ENCODE data around the gene VPS8. TPM values are rescaled to one million over a fixed set of nuclear protein-coding genes. Genes with fewer than 3 reads are reported as not detected.

VPS8 gene
- total RNA-seq, 1 experiment from 2014 or later = 37.6 TPM

GRCh38 chr3:185058796-185059195 is 246.8 kb downstream of the VPS8 start:
- Histone ChIP-seq H3K27me3 (ENCODE audit: insufficient read depth, low read length) (no peaks in the 10 kb centered on the region), H4K20me1 (ENCODE audit: insufficient read depth) (no peaks in the 10 kb centered on the region), H3K4me1 (ENCODE audit: control insufficient read depth in 1 of 2, insufficient read depth in 2 of 2, low read length in 2 of 2) (no peaks in the 10 kb centered on the region), H3K9ac (ENCODE audit: low read length) (no peak overlapping the region), H3K4me2 (ENCODE audit: low read length) (no peak overlapping the region), H3K36me3 (ENCODE audit: control insufficient read depth in 1 of 2, insufficient read depth in 2 of 2, low read length in 2 of 2) (no peaks in the 10 kb centered on the region), H3K9me3 (ENCODE audit: control insufficient read depth in 1 of 2, insufficient read depth in 1 of 2, low read depth in 1 of 2, low read length in 2 of 2) (no peaks in the 10 kb centered on the region), H3K9me2 (ENCODE audit: insufficient read depth) (no peaks in the 10 kb centered on the region), H3K4me3 (replicated peaks in 1 of 2; ENCODE audit: low read depth in 1 of 2, low read length in 2 of 2) (no peak overlapping the region), H3K79me2 (ENCODE audit: insufficient read depth, low read length) (no peaks in the 10 kb centered on the region), H2AFZ (ENCODE audit: low read depth, low read length, poor library complexity, severe bottlenecking) (no peak overlapping the region), H3K27ac (ENCODE audit: low read depth, low read length) (no peak overlapping the region)
- BruUV-seq (replicated peaks) = no TSS peak
- ATAC-seq (no peak), DNase-seq (ENCODE audit: low read depth, low spot score) (no peak)
- ChIA-PET POLR2A (no interaction called here), CTCF (no interaction called here), RAD21 (ENCODE audit: low non-redundant PET in 1 of 2, low total read pairs in 2 of 2, uncharacterized antibody in 2 of 2, unreplicated experiment in 2 of 2) (no interaction called here)
- intact Hi-C loops (cut with micrococcal nuclease) = no loop called here
- TF ChIP-seq EZH2phosphoT487 (IDR thresholded peaks at IDR 0.05; ENCODE audit: borderline replicate concordance) (no peak), CTCF (IDR thresholded peaks at IDR 0.05 in 2 of 3, conservative IDR thresholded peaks at IDR 0.05 in 1 of 3; ENCODE audit: borderline replicate concordance in 1 of 3, insufficient read depth in 1 of 3, low read depth in 2 of 3, low read length in 2 of 3) (no peak), SP1 (IDR thresholded peaks at IDR 0.05; ENCODE audit: low read depth) (no peak), CBX3 (IDR thresholded peaks at IDR 0.05; ENCODE audit: low read depth) (no peak), TCF7L2 (IDR thresholded peaks at IDR 0.05; ENCODE audit: borderline replicate concordance, extremely low read depth, insufficient read depth, insufficient read length) (no peak), FOSL1 (IDR thresholded peaks at IDR 0.05; ENCODE audit: low read depth) (no peak)

- H3K36me3 ChIP-seq (ENCODE audit: control insufficient read depth in 1 of 2, insufficient read depth in 2 of 2, low read length in 2 of 2) = no peaks in the 10 kb centered on the region
- no peaks in the 10 kb centered on the region for H3K4me1 ChIP-seq (ENCODE audit: control insufficient read depth in 1 of 2, insufficient read depth in 2 of 2, low read length in 2 of 2)
- H3K27ac ChIP-seq (ENCODE audit: low read depth, low read length) = no peak overlapping the region
- no TSS peak for BruUV-seq (replicated peaks)
- H3K9me3 ChIP-seq (ENCODE audit: control insufficient read depth in 1 of 2, insufficient read depth in 1 of 2, low read depth in 1 of 2, low read length in 2 of 2) = no peaks in the 10 kb centered on the region
- no peaks in the 10 kb centered on the region for H3K27me3 ChIP-seq (ENCODE audit: insufficient read depth, low read length)
- H4K20me1 ChIP-seq (ENCODE audit: insufficient read depth) = no peaks in the 10 kb centered on the region
- H3K4me3 ChIP-seq (replicated peaks in 1 of 2; ENCODE audit: low read depth in 1 of 2, low read length in 2 of 2) = no peak overlapping the region
- POLR2A ChIA-PET = no interaction called here
- no peaks in the 10 kb centered on the region for H3K79me2 ChIP-seq (ENCODE audit: insufficient read depth, low read length)
- no peak overlapping the region for H2AFZ ChIP-seq (ENCODE audit: low read depth, low read length, poor library complexity, severe bottlenecking)
- ATAC-seq (no peak), DNase-seq (ENCODE audit: low read depth, low spot score) (no peak)
- RAD21 ChIA-PET (ENCODE audit: low non-redundant PET in 1 of 2, low total read pairs in 2 of 2, uncharacterized antibody in 2 of 2, unreplicated experiment in 2 of 2) = no interaction called here
- H3K4me2 ChIP-seq (ENCODE audit: low read length) = no peak overlapping the region
- H3K9ac ChIP-seq (ENCODE audit: low read length) = no peak overlapping the region
- intact Hi-C loops (cut with micrococcal nuclease) = no loop called here
- no peaks in the 10 kb centered on the region for H3K9me2 ChIP-seq (ENCODE audit: insufficient read depth)
- CTCF ChIA-PET = no interaction called here
- no peak for TF ChIP-seq ZBTB33 (IDR thresholded peaks at IDR 0.05; ENCODE audit: extremely low read depth, insufficient replicate concordance, low read length)
- no peak for TF ChIP-seq CTCF (IDR thresholded peaks at IDR 0.05 in 2 of 3, conservative IDR thresholded peaks at IDR 0.05 in 1 of 3; ENCODE audit: borderline replicate concordance in 1 of 3, insufficient read depth in 1 of 3, low read depth in 2 of 3, low read length in 2 of 3)
- TF ChIP-seq JUND (IDR thresholded peaks at IDR 0.05) = no peak
- TF ChIP-seq POLR2AphosphoS5 (IDR thresholded peaks at IDR 0.05; ENCODE audit: low read depth, low read length) = no peak
- TF ChIP-seq SIN3A (IDR thresholded peaks at IDR 0.05; ENCODE audit: low read depth) = no peak
- no peak for TF ChIP-seq POLR2A (IDR thresholded peaks at IDR 0.05; ENCODE audit: borderline replicate concordance, extremely low read depth, insufficient read depth, insufficient read length)
- no peak for TF ChIP-seq CBX3 (IDR thresholded peaks at IDR 0.05; ENCODE audit: low read depth)
- no peak for TF ChIP-seq RAD21 (IDR thresholded peaks at IDR 0.05; ENCODE audit: low read depth)
- TF ChIP-seq SP1 (IDR thresholded peaks at IDR 0.05; ENCODE audit: low read depth) = no peak
- no peak for TF ChIP-seq TCF7L2 (IDR thresholded peaks at IDR 0.05; ENCODE audit: borderline replicate concordance, extremely low read depth, insufficient read depth, insufficient read length)
- TF ChIP-seq EZH2phosphoT487 (IDR thresholded peaks at IDR 0.05; ENCODE audit: borderline replicate concordance) = no peak
- TF ChIP-seq MAX (IDR thresholded peaks at IDR 0.05) = no peak
These were observed 247.8 kb downstream of the VPS8 start for GRCh38 chr3:185059766-185060165.

Measured in HCT116 (cell line).